Right lobe of liver (tissue), 6 donors: ENCODE data around the gene THSD7A. TPM values are rescaled to one million over a fixed set of nuclear protein-coding genes. Genes with fewer than 3 reads are reported as not detected.

Experiments used
- ATAC-seq, 4 donors: fragments of 200-7000 bp; cut with Tn5 transposase; one replicate each; pipeline ENCODE4 v1.9.1; 2020; ENCODE audit warnings: mild to moderate bottlenecking in 4 of 4, moderate library complexity in 4 of 4
- DNase-seq, 3 donors: peaks; one replicate each; pipeline ENCODE4 v3.0.0-alpha.2; 2020
- H3K27ac ChIP-seq, 3 donors: fragments of 200-600 bp; one replicate each; pipeline ENCODE4 v1.8.0; 2022
- H3K27me3 ChIP-seq, 2 donors: fragments of 200-600 bp; one replicate each; pipeline ENCODE4 v1.8.0; 2022
- H3K36me3 ChIP-seq, 4 donors: fragments of 200-600 bp; sonication (generic) in 1 of 4; one replicate each; pipeline versions ENCODE4 v1.5.1 to v1.8.0; 2017 to 2022; ENCODE audit warnings: control low read depth in 1 of 4
- H3K4me1 ChIP-seq, 4 donors: fragments of 200-600 bp; sonication (generic) in 1 of 4; one replicate each; pipeline versions ENCODE4 v1.5.1 to v1.8.0; 2017 to 2022; ENCODE audit warnings: control low read depth in 1 of 4
- H3K4me3 ChIP-seq, 3 donors: fragments of 200-600 bp; one replicate each; pipeline ENCODE4 v1.8.0; 2022
- H3K9me3 ChIP-seq, 4 donors: fragments of 200-600 bp; sonication (generic) in 1 of 4; one replicate each; pipeline versions ENCODE4 v1.5.1 to v1.8.0; 2017 to 2022; ENCODE audit warnings: control low read depth in 1 of 4
- POLR2A ChIP-seq: fragments of 450-650 bp; IDR thresholded peaks from one replicate; pipeline ENCODE4 v1.6.1; 2017; ENCODE audit warnings: antibody characterized with exemption, mild to moderate bottlenecking
- WGBS: methylation state at CpG from one replicate; pipeline ENCODE4 v1.1.6; 2018; ENCODE audit warnings: low coverage, low lambda C conversion rate; ENCODE audit not compliant: insufficient coverage; ENCODE audit errors: missing lambda C conversion rate; 5-methylcytosine and 5-hydroxymethylcytosine counted together
- intact Hi-C, 2 donors: fragments of 100-400 bp; cut with DNase I; formaldehyde crosslinking; loops; one replicate each; pipeline versions ENCODE4 v1.11.2 to v1.14.1; 2022
- total RNA-seq, 6 experiments: library from RNA; depleted of rRNA in 2 of 6; stranded (reverse); fragments of >200 nt in 2 of 6; fragmentation: NEBNext Ultra II Directional in 3 of 6; extraction: Animal tissue kit (Norgen Biotek cat#: 25700) in 3 of 6; gene quantifications; one replicate each; pipeline versions ENCODE4 v1.1.0 to v1.2.4, GENCODE V29; 2016 to 2023
- TF ChIP-seq, protein P1 (sequence below), 4 donors: fragments of 200-600 bp in 3 of 4; fragments of 450-650 bp in 1 of 4; IDR thresholded peaks; one replicate each; pipeline versions ENCODE4 v1.5.1 to v1.8.0; 2016 to 2022; ENCODE audit warnings: antibody characterized with exemption in 4 of 4, mild to moderate bottlenecking in 2 of 4
- donor health status: DM: no; HTN: yes; CAD: no.
- donor health status: DM: no; HTN: no; CAD: no.
- donor health status: DM: no; HTN: no; CAD: no.
- donor health status: DM: no; HTN: yes; CAD: no.
- donor health status: DM: no; HTN: yes; CAD: no.

Gene THSD7A
- total RNA-seq, 6 experiments from 2014 or later, result 1.1 to 2.5 (median 1.4) TPM

DNA sequence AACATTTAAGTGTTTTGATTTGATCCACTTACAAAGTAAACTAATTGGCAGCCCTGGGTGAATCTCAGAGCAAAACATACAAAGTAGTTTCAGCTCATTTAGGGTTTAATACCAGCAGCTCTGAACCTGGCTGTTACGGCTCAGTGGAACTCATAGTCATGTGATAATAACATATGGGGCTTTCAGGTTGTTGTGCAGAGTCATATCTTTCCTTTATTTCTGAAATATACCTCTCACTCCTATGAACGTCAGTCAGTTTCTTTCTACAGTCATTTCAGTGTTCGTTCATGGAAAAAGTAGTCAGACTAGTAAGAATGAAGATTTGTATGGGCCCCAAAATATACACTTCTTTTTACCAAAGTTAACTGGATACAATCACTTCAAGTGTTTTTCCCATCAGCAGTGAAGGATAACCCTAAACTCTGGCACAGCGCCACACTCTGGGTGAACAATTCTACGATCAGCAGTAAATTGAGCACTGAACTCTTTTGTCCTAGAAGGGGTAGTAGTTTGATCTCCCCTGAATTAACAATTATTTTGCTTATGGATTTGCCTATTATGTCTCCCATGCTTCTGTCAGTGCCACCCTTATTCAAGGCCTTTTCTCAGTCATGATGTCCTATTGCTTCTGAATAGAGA, 218.6 kb downstream of the THSD7A start:
- TF ChIP-seq, protein P1, sequence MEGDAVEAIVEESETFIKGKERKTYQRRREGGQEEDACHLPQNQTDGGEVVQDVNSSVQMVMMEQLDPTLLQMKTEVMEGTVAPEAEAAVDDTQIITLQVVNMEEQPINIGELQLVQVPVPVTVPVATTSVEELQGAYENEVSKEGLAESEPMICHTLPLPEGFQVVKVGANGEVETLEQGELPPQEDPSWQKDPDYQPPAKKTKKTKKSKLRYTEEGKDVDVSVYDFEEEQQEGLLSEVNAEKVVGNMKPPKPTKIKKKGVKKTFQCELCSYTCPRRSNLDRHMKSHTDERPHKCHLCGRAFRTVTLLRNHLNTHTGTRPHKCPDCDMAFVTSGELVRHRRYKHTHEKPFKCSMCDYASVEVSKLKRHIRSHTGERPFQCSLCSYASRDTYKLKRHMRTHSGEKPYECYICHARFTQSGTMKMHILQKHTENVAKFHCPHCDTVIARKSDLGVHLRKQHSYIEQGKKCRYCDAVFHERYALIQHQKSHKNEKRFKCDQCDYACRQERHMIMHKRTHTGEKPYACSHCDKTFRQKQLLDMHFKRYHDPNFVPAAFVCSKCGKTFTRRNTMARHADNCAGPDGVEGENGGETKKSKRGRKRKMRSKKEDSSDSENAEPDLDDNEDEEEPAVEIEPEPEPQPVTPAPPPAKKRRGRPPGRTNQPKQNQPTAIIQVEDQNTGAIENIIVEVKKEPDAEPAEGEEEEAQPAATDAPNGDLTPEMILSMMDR (IDR thresholded peaks at IDR 0.05), result no peak
- TF ChIP-seq POLR2A, result no peak
- WGBS, result 82% methylated on average over 5 of the region's 5 CpGs
- ATAC-seq, result no peak
- H3K4me3 ChIP-seq, result no peak overlapping the region
- no peak for DNase-seq
- peaks cover 0 to 7% (median 0%) of the 10 kb centered on the region in 4 donors for H3K4me1 ChIP-seq
- H3K36me3 ChIP-seq, result no peaks in the 10 kb centered on the region
- no peak overlapping the region for H3K27ac ChIP-seq
- no peaks in the 10 kb centered on the region for H3K27me3 ChIP-seq
- H3K9me3 ChIP-seq, result no peaks in the 10 kb centered on the region
- intact Hi-C loops, result no loop called here

DNA sequence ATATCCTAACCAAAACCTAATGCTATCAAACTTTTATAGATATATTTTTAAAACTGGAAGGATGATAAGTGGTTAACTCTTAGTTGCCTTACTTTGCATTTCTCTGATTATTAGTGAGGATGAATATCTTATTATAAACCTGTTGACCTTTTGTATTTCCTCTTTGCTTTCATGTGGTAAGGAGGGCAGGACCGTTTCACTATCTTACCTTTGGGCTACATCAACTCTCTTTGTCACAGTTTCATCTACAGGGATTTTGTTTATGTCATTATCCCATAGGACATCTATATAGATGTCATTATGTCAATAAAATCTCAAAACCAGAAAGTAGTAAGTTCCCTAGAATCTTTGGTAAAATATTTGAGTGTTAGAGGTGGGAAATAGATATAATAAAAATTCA, 219.3 kb downstream of the THSD7A start:
- Histone ChIP-seq H3K27me3 (no peaks in the 10 kb centered on the region), H3K4me1 (peaks cover 0 to 7% (median 0%) of the 10 kb centered on the region in 4 donors)
- 86% methylated on average over 1 of the region's 1 CpG for WGBS

DNA sequence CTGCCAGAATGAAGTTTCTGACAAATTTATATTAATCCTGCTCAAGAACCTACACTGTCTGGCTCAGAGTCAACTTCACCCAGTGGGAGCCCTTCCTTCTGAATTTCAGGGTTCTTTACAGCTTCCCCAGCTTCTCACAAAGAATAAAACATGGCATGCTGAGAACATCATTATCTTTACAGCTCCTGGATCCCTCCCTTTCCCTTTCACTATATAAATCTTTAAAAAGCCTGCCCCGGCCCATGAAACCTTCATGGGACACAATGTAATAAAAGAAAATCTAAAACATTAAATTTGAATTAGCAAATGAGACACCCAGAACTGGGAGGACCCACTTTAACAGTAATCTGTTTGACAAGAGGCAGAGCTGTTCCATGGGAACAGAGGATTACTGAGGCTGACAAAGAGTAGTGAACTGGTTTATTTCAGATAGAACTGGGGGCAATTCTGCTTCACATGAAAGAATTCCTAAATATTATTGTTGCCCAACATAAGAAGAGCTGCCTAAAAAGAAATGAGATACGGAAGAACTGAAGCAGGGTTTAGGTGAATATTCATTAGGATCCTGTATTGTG, 222.8 kb downstream of the THSD7A start:
- H3K4me3 ChIP-seq, result no peak overlapping the region
- no peak for ATAC-seq
- no peaks in the 10 kb centered on the region for H3K9me3 ChIP-seq
- H3K4me1 ChIP-seq, result no peaks in the 10 kb centered on the region
- H3K36me3 ChIP-seq, result no peaks in the 10 kb centered on the region
- no peak overlapping the region for H3K27ac ChIP-seq
- DNase-seq, result no peak
- intact Hi-C loops, result no loop called here
- no peaks in the 10 kb centered on the region for H3K27me3 ChIP-seq
- WGBS, result 77% methylated on average over 2 of the region's 2 CpGs
- TF ChIP-seq POLR2A, result no peak
- TF ChIP-seq, protein P1 (IDR thresholded peaks at IDR 0.05), result no peak

More for the DNA sequence above, 219.3 kb downstream of the THSD7A start:
- no peak overlapping the region for H3K27ac ChIP-seq
- no peak for DNase-seq
- no peaks in the 10 kb centered on the region for H3K36me3 ChIP-seq
- TF ChIP-seq, protein P1 (IDR thresholded peaks at IDR 0.05), result no peak
- no peak for TF ChIP-seq POLR2A
- no peaks in the 10 kb centered on the region for H3K9me3 ChIP-seq
- ATAC-seq, result no peak
- intact Hi-C loops, result no loop called here
- H3K4me3 ChIP-seq, result no peak overlapping the region

DNA sequence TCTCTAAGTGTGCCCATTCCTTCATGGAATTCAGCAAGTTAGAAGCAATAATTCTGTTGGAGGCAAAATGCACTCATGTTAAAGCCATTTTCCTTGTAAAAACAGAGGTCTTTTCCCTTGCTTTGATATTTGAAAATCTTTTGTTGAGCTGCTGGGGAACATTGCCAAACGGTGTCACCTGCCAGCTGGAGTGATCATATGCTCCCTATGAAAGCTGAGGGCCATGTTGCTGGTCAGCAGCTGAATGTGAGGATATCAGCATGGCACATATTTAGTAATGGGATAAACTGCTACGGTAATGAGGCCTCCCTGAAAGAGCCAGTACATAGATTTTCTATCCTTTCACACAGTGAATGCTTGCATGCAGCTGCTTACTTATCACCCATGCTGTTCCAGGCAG, 224.3 kb downstream of the THSD7A start:
- no peak overlapping the region for H3K27ac ChIP-seq
- intact Hi-C loops, result no loop called here
- H3K4me1 ChIP-seq, result no peaks in the 10 kb centered on the region
- H3K4me3 ChIP-seq, result no peak overlapping the region
- no peaks in the 10 kb centered on the region for H3K9me3 ChIP-seq
- ATAC-seq (no peak), DNase-seq (no peak)
- H3K27me3 ChIP-seq, result no peaks in the 10 kb centered on the region
- TF ChIP-seq POLR2A, result no peak
- TF ChIP-seq, protein P1 (IDR thresholded peaks at IDR 0.05), result no peak
- 38% methylated on average over 2 of the region's 2 CpGs for WGBS
- no peaks in the 10 kb centered on the region for H3K36me3 ChIP-seq
